Gastrocnemius medialis (tissue), 4 donors: ENCODE measurements around the gene FUT7.

Source experiments
- CTCF ChIP-seq, 5 experiments: fragments of 450-650 bp in 3 of 5; fragments of 200-600 bp in 2 of 5; sonication (generic) in 2 of 5; IDR thresholded peaks in 4 of 5; conservative IDR thresholded peaks in 1 of 5; 1 replicate in 4 of 5; 2 replicates in 1 of 5; pipeline ENCODE4 v1.5.1; 2016 to 2019; ENCODE audit warnings: antibody characterized with exemption in 5 of 5, mild to moderate bottlenecking in 3 of 5, moderate library complexity in 3 of 5
- POLR2A ChIP-seq, 2 donors: fragments of 450-650 bp; IDR thresholded peaks; one replicate each; pipeline ENCODE4 v1.6.1; 2017; ENCODE audit warnings: antibody characterized with exemption in 2 of 2, mild to moderate bottlenecking in 2 of 2, moderate library complexity in 2 of 2

GRCh38 chr9:136982232-136983051 is 49.4 kb downstream of the FUT7 start, which contains the start of gene LCNL1:
- TF ChIP-seq CTCF (IDR thresholded peaks at IDR 0.05 in 4 of 5, conservative IDR thresholded peaks at IDR 0.05 in 1 of 5) (no peak), POLR2A (IDR thresholded peaks at IDR 0.05) (no peak)
